ENCODE results near the gene SLC6A5. TPM values are rescaled to one million over a fixed set of nuclear protein-coding genes. Genes with fewer than 3 reads are reported as not detected.

Gene SLC6A5
- total and polyA plus RNA-seq, 10 of the 15 experiments (the other 5 are each of a cell fraction or from before 2014, with no cell fraction given) = 0.01 TPM; not detected in 9

GRCh38 chr11:20604864-20605601 is 5.6 kb downstream of the SLC6A5 start:
- Histone ChIP-seq H3K9ac (ENCODE audit: control insufficient read depth, insufficient read depth, low read length) (no peak overlapping the region), H3K27me3 (replicated peaks in 1 of 2; ENCODE audit: control insufficient read depth in 2 of 2, insufficient read depth in 2 of 2, low read length in 1 of 2) (peaks cover 6 to 33% of the 10 kb centered on the region in 2 experiments), H3K36me3 (ENCODE audit: control insufficient read depth in 2 of 2, insufficient read depth in 2 of 2, low read length in 1 of 2) (no peaks in the 10 kb centered on the region), H3K27ac (ENCODE audit: control insufficient read depth, insufficient read depth) (no peak overlapping the region), H3K4me2 (ENCODE audit: control insufficient read depth, insufficient read depth) (no peak overlapping the region), H4K20me1 (ENCODE audit: control insufficient read depth, insufficient read depth) (no peaks in the 10 kb centered on the region), H3K4me1 (ENCODE audit: control insufficient read depth, insufficient read depth, low read length) (peaks cover 4% of the 10 kb centered on the region; the same call in 1 of the 2 replicates), H3K79me2 (ENCODE audit: control insufficient read depth, insufficient read depth, low read length) (no peaks in the 10 kb centered on the region), H3K9me3 (replicated peaks; ENCODE audit: control insufficient read depth, insufficient read depth, low read length) (no peaks in the 10 kb centered on the region), H2AFZ (ENCODE audit: control insufficient read depth, low read depth, low read length) (no peak overlapping the region), H3K4me3 (no peak overlapping the region)
- no peak for FAIRE-seq
- WGBS (ENCODE audit: insufficient coverage, insufficient replicate concordance, low lambda C conversion rate, missing lambda C conversion rate) = 28% methylated on average over 27 of the region's 27 CpGs
- intact Hi-C loops (cut with micrococcal nuclease; ENCODE audit: unreplicated experiment) (no loop called here), in situ Hi-C loops (cut with MboI) (loop anchor here (5.0 kb wide), 1 partner anchor 213 kb away; no protein-coding TSS in a partner anchor)
- no TSS peak for BruUV-seq (replicated peaks)
- ChIA-PET CTCF (no interaction called here), POLR2A (no interaction called here), RAD21 (ENCODE audit: unreplicated experiment) (no interaction called here), SMC1A (ENCODE audit: uncharacterized antibody, unreplicated experiment) (no interaction called here)
- DNase-seq (ENCODE audit: low read depth, low spot score) = no peak
- ATAC-seq = no peak
- TF ChIP-seq ZBTB40 (IDR thresholded peaks at IDR 0.05; ENCODE audit: borderline replicate concordance) (no peak), BCL11A (IDR thresholded peaks at IDR 0.05; ENCODE audit: low read depth, low read length) (no peak), ETV6 (conservative IDR thresholded peaks at IDR 0.05 in 1 of 2, IDR thresholded peaks at IDR 0.05 in 1 of 2; ENCODE audit: borderline replicate concordance in 1 of 2, low read depth in 1 of 2) (no peak), SMC3 (IDR thresholded peaks at IDR 0.05; ENCODE audit: borderline replicate concordance, low read length) (no peak), NR2C2 (IDR thresholded peaks at IDR 0.05; ENCODE audit: borderline replicate concordance, control insufficient read depth, insufficient read length, low read depth) (no peak)

Measured in GM12878 (cell line).